Activated naive CD4-positive, alpha-beta T cell treated with Interleukin-2 at 50 U/mL for 16 hours (primary cell): Measurements from ENCODE around the gene PLCL2.
"Not testable (repeated sequence)": the region's sequence is repeated elsewhere in the genome, so short reads cannot be mapped to it uniquely, and the experiment has no call there.

Experiments
- DNase-seq: peaks from one replicate; pipeline ENCODE4 v3.0.0-alpha.2; 2020

The PLCL2 gene

DNA sequence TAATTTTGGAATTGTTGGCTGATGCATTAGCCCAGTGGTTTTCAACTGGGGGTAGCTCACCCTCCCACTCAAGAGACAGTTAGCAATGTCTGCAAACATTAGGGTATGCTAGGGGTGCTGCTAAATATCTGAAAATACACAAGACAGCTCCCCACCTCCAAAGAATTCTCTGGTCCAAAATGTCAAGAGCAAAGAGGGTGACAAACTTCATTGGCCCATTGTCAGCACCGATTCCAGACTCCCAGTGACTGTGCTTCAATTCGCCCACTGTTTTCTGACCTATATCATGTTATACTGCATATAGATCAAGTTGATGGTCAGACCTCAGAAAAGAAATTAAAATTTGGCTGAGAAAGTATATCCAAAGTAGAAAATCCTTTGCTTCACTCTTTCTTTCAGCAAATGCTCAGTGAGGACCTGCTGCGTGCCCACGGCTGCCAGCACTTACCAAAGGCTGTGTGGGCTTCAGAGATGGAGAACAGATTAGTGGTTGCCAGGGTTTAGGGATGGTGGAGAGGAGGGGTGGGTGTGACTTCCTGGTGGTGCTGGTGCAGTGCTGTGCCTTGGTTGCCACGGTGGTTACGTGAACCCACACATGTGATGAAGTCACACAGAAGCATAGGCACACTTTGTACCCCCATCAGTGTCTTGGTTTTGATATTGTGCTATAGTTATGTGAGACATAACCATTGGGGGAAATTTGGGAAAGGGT, 204.0 kb downstream of the PLCL2 start:
- DNase-seq: peak; percentile 42

DNA sequence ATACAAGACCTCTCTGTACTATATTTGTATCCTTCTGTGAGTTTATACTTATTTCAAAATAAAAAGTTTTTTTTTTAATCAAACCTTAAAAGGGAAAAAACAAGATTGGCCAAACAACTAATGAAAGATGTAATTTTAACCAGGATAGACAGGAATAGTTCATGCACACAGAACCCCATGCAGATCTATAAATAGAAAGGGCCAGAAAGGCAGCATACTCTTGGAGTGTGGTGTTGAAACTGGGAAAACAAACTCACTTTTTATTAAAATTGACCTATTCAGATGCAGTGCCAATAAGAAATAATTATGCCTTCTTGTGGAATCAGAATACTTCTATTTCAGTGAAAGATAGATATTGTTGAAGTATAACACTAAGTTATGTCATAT, 204.6 kb downstream of the PLCL2 start:
- no peak for DNase-seq

DNA sequence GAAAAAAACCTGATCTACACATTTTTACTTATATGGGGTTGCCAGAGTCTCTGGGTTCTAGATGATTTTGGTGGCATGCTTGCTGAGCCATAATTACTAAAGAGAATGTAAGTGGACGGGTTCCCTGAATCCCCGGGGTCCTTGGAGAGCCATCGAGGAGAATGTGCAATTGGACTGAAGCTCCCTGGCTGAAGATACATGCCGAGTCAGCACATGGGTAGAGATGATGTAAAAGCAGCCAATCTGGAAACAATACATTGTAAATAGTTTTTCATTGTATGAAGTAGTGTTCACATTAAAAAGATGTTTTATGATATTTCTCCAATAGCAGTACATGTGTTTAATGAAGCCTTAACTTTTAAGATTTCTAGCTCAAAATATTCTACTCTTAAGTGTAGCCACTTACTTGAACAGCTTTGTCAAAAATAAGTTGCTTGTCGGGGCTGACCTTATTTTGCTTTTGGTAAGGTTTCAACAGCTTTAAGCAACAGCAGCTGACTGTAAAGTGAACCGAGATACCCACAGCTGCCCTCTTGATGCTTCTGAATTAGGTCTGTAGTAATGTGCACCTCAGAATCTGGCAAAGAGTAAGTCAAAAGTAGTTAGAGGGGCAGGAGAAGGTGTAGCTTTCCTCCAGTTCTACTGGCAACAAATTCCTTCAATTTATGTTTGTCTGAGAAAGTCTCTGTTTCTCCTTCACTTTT, 205.7 kb downstream of the PLCL2 start:
- no peak for DNase-seq

DNA sequence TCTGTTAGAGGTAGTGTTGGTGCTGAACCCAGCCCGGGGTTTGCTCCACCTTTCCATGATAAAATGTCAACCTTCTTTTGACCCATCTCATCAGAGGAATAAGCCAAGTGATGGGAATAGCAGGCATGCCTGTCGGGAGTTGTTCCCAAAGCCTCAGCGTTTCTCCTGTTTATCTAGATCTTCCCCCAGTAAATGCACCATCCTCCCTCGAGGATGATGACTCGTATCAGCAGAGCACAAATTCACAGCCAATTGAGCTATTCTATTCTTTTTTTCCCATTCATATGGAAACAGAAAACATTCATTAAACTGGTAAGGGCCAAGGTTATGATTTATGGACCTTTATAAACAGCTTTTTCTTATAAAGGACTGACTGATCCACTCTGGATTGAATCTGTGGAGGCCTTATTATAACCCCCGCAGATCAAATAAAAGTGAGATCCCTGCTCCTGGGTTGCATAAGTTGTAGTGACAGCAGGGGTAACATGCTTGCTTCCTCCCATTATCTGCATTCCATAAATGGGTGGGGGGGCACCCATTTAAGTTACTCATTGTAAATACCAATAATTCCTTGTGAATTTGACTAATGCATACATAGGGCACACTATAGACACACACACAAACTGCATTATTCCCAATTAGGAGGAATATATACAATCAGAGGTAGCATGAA, 207.3 kb downstream of the PLCL2 start:
- no peak for DNase-seq

GRCh38 chr3:17092583-17092933, 207.8 kb downstream of the PLCL2 start:
- DNase-seq: no peak

DNA sequence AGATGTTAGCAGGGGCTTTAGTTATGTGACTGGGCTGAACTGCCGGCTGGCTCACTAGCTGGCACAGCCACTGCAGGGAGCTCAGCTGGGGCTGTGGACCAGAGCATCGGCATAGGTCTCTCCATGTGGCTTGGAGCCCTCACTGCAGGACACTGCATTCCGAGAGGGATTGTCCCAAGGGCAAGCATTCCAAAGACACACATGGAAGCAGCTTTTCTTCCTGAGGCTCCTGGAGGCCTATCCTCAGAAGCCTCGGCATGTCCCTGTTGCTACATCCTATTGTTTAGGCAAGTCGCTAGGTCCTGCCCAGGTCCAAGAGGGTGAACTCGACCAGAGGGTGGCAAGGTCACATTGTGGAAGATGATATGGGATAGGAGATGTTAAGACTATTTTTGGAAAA, 209.8 kb downstream of the PLCL2 start:
- no peak for DNase-seq

- no peak for DNase-seq
Measured at GRCh38 chr3:17103579-17103978, 218.8 kb downstream of the PLCL2 start.

GRCh38 chr3:17106801-17107200, 222.0 kb downstream of the PLCL2 start:
- DNase-seq: not testable (repeated sequence)

- no peak for DNase-seq
Measured at GRCh38 chr3:17110660-17111396, 226.1 kb downstream of the PLCL2 start.

GRCh38 chr3:17111586-17111985, 226.8 kb downstream of the PLCL2 start:
- DNase-seq: no peak

- no peak for DNase-seq
Measured at GRCh38 chr3:17115186-17115585, 230.4 kb downstream of the PLCL2 start.

DNA sequence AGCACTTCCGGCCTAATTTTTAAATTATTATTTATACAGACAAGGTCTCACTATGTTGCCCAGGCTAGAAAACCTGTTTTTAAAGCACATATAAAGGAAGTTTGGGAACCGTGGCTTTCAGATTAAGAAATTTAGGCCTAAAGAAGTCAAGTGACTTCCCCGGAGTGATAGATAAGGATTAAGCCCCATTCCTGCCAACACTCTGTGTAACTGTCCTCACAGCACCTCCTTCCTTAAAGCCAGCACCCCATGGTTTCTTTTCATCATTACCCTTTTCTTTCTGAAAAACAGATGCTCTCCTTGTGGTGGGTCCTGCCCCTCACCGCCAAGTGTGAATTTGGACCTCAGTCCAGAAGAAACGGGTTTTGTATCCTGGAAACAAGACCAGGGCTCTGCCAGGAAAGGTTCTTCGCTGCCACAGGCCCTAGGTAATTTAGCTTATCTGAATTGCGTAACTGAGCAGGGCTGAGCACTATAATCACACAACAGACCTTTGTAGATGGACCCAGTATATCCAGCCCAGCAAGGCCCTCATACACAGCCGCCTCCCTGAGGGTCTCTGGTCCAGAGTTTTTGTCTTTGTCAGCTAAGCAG, 231.3 kb downstream of the PLCL2 start:
- DNase-seq: no peak

- DNase-seq: no peak
Measured at GRCh38 chr3:17118771-17119170, 234.0 kb downstream of the PLCL2 start.

DNA sequence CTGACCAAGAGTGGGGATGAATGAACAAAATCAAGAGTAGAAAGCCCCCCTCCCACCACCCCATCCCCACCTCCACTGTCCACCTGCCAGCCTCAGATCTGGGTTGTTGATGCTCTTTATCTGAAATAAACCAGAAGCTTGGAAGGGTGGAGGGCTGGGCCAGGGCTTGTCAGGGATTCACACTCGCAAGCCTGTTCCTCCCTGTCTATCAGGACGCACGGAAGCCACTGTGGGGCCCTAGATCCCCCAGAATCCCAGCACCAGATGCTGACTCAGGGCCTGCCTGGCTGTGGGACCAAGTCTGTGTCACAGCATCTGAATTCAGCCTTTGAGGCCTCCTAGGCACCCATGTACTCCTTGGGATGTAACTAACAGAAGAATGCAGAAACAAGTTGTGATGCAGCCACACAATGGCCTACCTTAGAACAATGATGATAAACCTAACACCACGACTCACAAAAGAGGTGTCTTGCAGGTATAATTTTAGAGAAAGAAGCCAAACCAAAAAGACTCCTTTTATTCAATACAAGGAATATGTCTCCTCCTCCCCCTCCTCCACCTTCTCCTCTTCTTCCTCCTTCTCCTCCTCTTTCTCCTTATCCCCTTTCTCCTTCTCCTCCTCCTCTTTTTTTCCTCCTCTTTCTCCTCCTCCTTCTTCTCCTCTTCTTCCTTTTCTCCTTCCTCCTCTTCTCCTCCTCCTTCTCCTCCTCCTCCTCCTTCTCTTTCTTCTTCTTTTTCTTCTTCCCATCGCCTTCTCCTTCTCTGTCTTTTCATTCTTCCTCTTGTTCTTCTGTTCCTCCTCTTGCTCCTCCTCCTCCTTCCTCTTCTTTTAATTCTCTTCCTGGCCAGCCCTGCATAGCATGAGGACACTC, 234.7 kb downstream of the PLCL2 start:
- DNase-seq: no peak

GRCh38 chr3:17120115-17120514, 235.4 kb downstream of the PLCL2 start:
- no peak for DNase-seq

GRCh38 chr3:17121336-17121735, 236.6 kb downstream of the PLCL2 start:
- no peak for DNase-seq

- no peak for DNase-seq
Measured at GRCh38 chr3:17122758-17123157, 238.0 kb downstream of the PLCL2 start.

DNA sequence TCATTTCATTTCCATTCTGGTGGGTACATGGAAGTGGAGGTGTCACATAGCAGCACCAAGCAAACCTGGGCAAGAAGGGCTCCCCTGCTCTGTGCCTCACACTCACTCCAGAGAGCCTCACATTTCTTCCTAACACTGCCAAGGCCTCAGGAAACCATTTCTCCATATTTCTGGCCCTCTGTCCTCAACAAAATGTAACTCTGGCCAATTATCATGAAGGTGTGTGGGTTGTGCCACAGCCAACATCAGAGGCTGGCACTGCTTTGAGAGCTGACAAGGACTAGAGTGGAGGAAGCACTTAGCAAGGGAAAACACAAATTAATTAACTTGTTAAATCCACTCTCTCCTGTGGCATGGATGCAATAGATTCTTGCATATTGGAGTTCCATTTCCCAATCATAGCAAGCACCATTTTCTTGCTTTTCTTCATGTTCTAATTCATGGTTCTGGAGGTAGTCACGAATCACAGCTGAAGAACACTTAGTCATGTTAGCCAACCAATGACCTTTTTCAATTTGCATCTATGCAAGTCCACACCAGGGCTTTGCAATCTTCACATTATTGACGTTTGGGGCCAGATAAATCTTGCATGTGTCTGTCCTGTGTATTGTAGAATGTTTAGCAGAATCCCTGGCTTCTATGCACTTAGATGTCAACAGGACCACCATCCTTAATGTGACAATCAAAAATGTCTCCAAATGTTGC, 241.1 kb downstream of the PLCL2 start:
- DNase-seq: no peak

GRCh38 chr3:17128671-17129070, 243.9 kb downstream of the PLCL2 start:
- not testable (repeated sequence) for DNase-seq

DNA sequence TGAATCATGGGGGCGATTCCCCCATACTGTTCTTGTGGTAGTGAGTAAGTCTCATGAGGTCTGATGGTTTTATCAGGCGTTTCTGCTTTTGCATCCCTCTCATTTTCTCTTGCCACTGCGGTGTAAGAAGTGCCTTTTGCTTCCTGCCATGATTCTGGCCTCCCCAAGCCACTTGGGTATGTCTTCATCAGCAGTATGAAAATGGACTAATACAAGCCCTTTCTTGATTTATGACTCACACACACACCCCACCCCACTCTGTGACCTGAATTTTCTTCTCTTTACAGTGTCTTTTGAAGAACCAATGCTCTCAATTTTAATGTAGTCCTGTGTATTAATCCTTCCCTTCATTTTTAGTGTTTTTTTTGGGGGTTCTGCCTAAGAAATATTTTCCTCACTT, 244.8 kb downstream of the PLCL2 start:
- no peak for DNase-seq

DNA sequence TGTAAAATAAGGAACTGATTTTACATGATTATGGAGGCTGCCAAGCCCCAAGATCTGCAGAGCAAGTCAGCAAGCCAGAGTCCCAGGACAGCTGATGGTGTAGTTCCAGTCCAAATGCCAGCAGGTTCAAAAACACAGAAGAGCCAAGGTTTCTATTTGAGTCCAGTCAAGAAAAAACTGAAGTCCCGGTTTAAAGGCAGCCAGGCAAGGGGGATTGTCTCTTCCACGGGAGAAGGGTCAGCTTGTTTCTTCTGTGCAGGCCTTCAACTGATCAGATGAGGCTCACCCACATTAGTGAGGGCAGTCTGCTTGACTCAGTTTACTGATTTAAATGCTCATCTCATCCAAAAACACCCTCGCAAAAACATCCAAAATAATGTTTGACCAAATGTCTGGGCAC, 246.2 kb downstream of the PLCL2 start:
- no peak for DNase-seq
